ENCODE results near the gene POLN.

The POLN gene

GRCh38 chr4:2116687-2117400 lies 125.1 kb downstream of the POLN start:
- no peak for DNase-seq (ENCODE audit: low read depth)

DNA sequence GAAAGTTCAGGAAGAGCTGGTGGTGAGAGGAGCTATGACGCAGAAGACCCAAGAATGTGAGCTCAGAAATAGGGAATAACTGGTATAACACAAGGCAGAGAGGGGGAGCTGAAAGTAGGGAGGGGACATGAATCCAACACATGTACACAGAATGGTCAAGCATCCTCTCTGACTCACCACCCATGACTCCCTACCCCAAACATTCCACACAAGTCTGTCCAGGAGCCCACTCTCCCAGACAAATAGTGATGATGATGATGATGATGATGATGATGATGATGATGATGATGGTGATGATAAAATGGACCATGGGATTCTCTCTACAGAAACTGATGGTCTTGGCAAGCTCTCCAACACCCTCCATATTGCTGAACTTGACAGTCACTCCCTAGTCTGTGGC lies 136.4 kb downstream of the POLN start:
- DNase-seq (ENCODE audit: low read depth): peak; percentile 86

DNA sequence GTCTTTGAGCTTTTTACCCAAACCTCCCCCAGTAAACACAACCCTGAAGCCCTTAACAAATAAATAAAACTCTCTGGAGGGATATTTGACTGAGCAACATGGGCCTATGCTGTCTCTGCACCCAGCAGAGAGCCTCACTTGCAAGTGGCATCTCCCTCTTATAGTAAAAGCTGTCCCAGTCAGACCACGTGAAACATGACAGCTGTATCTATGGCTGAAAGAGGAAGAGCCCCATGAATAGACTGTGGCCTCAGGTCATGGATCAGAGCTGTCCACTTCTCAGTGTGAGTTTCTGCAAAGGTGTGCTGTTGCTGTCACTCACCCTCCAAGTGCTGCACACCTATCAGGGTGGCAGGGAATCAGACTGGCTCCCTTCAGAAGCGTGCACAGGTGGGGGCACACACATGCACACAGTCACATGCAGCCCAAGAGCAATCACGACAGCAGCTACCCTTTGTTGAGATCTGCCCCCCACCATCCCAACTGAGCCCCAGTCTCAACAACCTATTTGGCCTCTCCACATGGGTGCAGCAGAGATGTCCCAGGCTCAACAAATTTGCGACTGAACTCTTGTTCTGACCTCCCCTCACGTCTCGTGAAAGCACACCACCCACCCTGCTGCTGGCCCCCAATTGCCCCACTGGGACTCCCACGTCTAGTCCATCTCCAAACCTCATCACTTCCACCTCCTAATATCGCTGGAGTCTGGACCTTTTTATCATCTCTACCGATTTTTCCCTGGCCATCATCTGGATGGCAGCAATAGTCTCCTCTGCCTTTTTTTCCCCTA lies 137.2 kb downstream of the POLN start:
- DNase-seq (ENCODE audit: low read depth): no peak

GRCh38 chr4:2103843-2104547 lies 137.9 kb downstream of the POLN start:
- no peak for DNase-seq (ENCODE audit: low read depth)

DNA sequence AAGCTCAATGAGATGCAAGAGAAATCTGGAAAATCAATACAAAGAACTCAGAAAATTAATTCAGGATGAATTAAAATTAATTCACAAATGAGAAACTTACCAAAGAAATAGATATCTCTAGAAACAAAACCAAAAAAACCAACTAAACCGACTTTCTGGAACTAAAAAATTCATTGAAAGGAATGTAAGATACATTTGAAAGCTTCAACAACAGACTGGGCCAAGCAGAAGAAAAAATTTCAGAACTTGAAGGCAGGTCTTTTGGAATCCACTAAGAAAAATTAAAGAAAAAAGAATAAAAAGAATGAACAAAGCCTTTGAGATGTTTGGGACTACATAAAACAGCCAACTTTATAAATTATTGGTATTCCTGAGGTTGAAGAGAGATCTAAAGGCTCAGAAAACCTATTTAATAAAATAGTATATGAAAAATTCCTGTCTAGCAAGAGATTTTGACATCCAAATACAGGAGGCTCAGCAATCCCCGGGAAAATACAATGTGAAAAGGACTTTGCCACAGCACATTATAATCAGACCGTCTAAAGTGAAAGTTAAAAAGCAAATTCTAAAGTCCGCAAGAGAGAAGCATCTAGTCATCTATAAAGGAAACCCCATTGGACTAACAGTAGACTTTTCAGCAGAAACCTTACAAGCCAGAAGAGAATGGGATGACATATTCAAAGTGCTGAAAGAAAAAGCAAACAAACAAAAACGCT lies 138.6 kb downstream of the POLN start:
- no peak for DNase-seq (ENCODE audit: low read depth)

- no peak for DNase-seq (ENCODE audit: low read depth)
Observed at GRCh38 chr4:2102045-2102883, 139.7 kb downstream of the POLN start.

DNA sequence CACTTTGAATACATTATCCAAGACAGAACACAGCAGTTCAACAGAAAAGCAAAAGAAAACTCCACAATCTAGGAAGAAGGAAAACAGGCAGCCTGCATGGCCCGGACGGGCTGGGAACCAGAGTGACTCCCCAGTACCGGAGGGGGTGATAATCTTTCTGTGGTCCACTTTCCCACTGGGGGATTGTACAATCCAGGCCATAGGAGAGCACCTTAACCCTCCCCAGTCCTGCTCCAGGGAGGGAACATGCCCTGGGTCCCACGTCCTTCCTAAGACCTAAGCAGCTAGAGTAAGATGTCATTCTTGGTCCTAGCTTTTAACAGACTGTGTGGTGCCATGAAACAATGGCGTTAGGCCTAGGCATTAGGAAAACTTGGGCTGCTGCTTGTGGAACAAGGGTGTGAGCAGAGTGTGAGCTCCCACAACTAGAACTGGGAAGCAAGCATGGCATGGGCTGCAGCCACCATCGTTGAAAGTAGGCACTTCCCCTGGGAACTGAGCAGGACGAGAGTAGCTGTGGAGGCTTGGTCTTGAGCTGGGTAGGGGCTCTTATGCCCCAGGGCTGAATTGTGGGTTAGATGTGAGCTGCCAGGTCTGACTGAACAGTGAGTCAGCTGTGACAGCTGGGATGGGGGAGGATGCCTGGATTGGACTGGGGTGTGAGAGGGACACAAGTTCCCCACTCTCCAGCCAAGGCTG lies 140.4 kb downstream of the POLN start:
- peak; percentile 81 for DNase-seq (ENCODE audit: low read depth)

DNA sequence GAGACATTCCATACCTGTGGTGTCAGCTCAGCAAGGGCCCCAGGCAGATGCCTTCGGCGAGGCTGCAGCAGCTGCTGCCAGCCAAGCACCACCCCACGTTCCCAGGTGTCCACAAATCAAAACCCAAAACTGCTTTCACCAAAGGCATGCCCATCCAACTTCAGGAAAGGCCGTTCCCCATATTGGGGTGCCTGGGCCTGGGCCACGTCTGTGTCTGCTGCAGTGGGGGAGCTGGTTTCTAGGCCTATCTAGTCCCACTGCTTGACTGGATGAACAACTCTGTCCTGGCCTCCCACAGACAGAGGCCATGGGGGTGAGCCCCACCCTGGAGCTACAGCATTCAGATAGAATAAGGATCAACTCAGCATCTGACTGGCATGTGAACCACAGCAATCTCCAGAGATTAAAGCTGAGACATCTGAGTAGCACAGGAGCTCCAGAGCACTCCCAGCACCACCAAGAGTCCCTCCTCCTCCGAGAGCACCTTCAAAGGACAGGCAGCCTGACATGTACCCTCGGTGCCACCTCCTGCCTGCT lies 145.8 kb downstream of the POLN start:
- DNase-seq (ENCODE audit: low read depth): peak; percentile 18

DNA sequence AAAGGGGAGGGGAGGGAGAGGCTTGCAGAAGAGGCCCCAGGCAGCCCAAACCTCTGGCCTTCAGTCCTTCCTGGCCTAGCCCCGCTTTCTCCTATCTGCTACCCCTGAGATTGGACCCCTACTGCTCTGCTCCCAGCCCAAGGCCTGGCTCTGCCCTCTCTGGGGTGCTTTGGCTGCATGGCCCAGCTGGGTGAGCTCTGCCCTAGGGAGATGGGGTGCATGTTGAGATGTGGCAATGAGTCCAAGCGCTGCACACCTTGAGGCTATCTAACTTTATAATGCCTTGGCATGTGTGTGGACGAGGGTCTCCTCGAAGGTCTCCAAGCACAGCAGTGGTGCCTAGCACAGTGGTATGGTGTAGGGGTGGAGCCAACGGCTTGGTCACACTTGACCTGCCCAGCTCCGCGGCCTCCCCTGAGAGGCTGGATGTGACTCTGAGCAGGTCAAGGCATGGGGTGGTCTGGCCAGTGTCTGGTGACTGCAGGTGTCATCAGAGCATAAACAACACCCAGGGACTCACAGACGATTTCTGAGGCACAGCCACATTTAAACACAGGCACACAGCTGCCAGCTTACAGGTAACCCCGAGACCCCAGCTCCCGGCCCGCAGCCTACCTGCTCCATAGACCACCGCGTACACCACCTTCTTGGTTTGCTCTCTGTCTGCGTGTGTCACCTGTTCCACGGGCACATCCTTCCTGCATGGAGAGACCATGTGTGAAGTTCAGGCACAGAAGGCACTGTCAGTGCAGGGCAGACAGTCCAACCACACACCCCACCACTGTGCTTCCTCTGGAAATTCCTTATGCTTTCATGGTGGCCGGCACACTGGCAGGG lies 146.5 kb downstream of the POLN start:
- peak; percentile 79 for DNase-seq (ENCODE audit: low read depth)

GRCh38 chr4:2094545-2094944 lies 147.4 kb downstream of the POLN start:
- no peak for DNase-seq (ENCODE audit: low read depth)

DNA sequence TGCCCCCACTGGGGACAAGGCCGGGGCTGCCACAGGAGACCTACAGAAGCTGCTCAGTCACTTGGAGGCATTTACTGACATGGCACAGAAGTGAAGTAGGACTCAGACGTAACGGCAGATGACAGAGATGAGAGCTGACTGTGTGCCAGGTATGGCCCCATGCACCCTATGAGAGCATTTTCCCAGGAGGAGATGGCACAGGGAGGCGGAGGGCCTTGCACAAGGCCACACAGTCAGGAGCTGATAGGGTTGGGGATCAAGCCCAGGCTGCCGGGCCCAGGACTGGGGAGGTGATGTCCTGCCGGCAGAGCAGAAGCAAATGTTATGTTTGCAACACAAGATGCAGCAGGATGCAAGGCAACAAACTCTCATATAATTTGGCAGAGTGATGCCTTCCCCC lies 148.7 kb downstream of the POLN start:
- DNase-seq (ENCODE audit: low read depth): no peak

DNA sequence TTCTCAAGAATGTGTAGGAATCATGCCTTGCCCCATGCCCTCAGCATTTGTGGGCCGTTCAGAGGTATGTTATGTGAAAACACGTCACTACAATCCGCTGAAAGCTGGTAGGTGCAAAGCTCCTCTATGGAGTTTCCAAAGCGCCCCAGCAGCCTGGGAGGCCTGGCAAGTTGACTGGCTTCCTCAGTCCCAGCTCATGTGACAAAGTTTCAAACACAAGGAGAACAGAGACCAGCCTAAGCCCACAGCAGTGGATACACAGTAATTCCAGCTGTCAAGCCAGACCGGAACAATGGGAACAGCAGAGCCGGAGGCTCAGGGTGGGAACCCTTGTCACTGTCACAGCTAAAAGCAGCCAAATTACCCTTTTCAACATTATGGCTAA lies 149.3 kb downstream of the POLN start:
- no peak for DNase-seq (ENCODE audit: low read depth)

GRCh38 chr4:2091990-2092668 lies 149.8 kb downstream of the POLN start:
- DNase-seq (ENCODE audit: low read depth): no peak

DNA sequence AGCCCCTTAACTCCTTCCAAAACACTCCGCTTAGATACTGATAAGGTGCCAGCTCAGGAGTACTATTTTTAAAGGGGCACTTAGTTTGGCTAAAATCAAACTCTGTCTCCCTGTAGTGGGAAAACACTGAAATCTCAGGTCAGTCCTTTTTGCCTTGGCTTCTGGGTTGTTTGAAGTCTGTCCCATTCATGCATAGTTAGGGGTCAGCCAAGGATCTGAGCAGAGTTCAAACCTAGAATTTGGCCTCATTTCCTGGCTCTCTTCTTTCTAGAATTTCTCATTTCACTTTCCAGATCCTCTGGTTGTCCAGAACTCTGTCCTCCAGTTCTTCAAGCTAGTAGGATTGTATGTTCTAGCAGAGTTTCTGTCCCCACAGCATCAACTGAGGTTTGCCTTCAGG lies 151.3 kb downstream of the POLN start:
- DNase-seq (ENCODE audit: low read depth): no peak

- DNase-seq (ENCODE audit: low read depth): no peak
Observed at GRCh38 chr4:2089222-2089621, 152.7 kb downstream of the POLN start.

GRCh38 chr4:2087170-2087569 lies 154.8 kb downstream of the POLN start:
- DNase-seq (ENCODE audit: low read depth): peak; percentile 26

DNA sequence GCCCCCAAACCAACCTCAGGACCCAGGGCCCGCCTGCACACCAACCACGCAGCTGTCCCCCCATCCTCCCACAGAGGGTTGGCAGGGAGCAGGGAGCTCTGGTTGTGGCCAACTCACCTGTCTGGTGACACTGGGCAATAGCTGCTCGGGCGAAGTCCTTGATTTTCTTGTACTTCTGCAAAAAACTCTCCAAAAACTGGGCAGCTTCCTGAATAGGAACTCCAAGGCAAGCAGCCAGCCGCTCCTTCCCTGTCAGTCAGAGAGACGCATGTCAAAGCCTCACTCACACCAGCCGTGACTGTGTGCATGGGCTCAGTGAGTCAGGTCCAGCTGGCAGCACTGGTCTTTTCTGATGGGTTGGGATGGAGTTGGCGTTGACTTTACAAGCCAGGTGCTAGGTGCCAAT lies 156.4 kb downstream of the POLN start:
- DNase-seq (ENCODE audit: low read depth): no peak

DNA sequence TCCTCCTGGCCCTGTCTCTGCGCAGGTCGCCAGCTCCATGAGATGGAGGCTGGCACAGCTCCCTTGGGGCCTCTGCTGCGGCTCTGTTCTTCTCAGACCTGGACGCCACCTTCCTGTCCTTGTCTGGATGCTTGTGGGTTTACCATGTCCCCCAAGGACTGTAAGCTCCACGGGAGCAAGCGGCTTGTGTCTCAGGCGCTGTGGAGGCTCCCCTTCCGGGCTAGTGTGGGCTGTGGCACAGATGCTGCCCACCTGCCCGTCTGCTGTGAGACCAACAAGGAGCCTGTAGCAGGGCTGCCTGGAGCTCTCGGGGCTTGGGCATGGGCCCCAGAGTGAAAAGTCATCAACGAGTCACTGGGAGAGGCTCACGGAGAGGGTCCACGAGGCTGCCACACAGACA lies 157.6 kb downstream of the POLN start:
- peak; percentile 24 for DNase-seq (ENCODE audit: low read depth)

DNA sequence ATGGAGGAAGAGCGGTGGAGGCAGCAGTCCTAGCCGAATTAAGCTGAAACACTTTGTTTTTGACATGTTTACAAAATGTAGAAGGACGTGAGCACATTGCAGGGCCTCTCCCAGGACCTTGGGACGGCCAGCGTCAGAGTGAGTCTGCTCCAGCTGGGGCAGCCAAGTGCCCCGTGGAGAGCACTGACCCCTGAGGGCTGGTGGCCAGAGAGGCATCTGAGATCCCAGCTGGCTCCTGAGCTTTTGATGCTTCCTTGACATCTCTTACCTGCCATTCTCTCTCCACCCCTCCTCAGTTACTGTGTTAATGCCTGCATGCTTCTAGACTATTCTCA lies 158.1 kb downstream of the POLN start:
- no peak for DNase-seq (ENCODE audit: low read depth)

All from ELR (cell line).